Non-pigmented ciliary epithelial cell (primary cell): ENCODE data around the gene SEC23B.

Experiments used
- DNase-seq: peaks from one replicate; pipeline ENCODE4 v3.0.0-alpha.2; 2010; ENCODE audit warnings: low read depth

SEC23B gene

DNA sequence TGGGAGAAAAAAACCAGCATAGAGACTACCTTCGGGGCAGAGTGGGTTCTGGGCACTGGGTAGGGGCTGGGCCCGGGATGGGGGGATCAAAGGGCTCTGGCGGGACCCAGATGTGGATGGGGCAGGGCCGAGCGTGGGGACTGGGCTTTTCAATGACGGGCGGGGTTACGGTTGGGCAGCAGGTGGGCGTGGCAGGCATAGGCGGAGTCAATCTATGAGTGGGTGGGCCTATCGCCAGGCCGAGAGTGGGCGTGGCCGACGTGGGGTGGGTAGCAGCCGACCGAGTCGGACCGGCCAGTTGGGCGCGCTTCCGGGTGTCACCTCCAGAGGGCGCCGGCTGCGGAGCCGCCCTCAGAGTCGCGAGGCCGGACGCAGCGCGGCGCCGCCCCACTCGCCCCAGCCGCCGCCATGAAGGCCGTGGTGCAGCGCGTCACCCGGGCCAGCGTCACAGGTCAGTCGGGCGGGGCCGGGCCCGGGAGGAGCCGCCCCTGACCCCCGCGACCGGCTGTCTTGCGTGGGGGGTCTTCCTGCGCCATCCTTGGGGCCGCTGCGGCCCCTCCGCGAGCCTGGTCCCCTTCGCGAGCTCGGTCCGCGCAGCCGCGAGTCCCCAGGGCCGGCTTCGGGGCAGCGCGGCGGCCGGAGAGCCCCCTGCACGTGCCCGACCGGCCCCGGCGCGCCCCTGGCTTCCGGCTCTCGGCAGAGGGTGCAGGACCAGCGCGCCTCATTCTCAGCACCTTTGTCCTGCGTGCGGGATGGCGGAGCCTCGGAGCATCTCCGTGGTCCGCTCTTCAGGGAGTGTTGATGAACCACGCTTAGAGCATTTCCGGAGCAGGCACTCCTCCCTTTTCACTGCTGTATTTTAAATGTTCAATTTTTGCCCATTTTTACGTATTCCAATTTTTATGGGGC lies 80.2 kb downstream of the SEC23B start, which contains the start of gene DTD1:
Gene DTD1, plus strand, starts transcription at position 390 of the 909 bp plus-strand sequence. Its CDS starts 19 bp downstream, at position 409.
- DNase-seq = peak; percentile 24

DNA sequence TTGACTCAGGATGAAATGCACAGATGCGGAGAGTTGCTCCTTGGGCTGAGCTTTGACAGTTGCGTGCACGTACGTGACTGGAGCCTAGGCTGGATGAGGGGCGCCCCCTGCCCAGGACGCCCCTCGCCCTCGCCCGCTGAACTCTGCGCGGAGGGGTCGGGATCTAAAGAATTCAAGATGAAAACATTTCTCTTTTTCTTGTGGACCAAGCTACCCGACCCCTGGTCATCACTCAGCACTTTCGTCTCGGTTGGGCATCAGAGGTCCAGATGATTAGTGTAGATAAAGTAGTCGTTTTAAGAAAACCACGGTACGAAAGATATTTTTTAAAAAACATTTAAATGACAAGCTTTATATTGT lies 80.8 kb downstream of the SEC23B start:
- DNase-seq = no peak

DNA sequence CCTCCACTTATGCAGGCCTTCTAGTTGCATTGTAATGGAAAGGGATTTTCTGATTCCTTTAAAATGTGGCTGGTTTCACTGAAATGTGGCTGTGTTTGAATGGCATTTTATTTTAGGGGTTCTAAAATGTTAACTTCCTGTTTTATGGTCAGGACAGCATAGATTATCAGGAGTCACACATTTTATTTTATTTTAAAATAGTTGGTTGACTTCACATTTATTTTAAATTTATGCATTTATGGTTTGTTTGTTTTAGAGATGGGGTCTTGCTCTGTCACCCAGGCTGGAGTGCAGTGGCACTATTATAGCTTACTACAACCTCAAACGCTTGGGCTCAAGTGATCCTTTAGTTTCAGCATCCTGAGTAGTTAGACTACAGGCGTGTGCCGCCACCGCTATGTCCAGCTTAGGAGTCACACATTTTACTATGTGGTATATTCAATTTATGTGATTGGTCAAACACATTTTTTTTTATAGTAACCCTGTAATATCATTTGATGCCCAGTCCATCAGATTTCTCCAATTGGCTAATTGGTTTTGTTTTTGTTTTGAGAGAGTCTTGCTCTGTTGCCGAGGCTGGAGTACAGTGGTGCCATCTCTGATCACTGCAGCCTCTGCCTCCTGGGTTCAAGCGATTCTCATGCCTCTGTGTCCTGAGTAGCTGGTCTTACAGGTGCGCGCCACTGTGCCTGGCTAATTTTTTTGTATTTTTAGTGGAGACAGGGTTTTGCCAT lies 82.4 kb downstream of the SEC23B start:
- no peak for DNase-seq

DNA sequence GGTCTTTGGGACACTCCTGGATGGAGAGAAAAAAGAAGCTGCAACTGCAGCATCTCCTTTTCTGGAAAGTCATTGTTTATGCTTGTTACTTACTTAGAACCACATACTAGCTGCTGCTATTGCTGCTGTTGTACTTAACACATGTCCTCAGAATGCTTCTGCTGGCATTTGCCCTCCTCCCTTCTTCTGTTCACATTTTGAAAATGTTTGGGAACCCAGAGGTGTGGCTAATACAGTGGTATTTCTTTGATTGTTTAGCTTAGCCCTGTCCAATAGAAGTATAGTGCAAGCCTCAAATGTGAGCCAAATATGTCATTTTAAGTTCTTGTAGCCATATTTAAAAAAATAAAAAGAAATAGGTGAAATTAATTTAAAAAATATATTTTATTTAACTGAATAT lies 88.5 kb downstream of the SEC23B start:
- no peak for DNase-seq

DNA sequence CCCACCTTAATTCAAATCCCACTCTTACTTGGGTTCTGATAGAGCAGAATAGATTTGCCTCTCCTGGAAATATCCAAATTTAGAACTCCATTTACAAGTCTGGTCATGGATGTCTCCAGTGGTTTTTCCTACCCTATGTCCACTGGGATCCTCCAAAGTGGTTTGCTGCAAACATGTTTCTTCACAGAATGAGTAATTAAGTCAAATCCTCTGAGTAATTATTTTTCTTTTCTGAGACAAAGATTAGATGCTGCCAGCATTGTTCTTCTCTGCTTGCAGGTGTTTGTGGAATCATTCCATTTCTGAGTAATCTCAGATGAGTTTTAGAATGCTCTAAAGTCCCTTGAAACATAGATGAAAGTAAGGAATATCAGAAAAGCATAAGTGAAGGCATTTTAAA lies 102.0 kb downstream of the SEC23B start:
- no peak for DNase-seq
